Astrocyte of the cerebellum (primary cell): Measurements from ENCODE around the gene COMT.

Experiments
- DNase-seq: peaks from one replicate; pipeline ENCODE4 v3.0.0-alpha.2; 2011; ENCODE audit warnings: low read depth
- H3K4me3 ChIP-seq: 2 replicates; pipeline ENCODE4 v1.5.1; 2011; ENCODE audit warnings: mild to moderate bottlenecking, low read depth, low read length, moderate library complexity
- in situ Hi-C: cut with HindIII; loops from 2 replicates; pipeline ENCODE4 v1.10.0; 2017; ENCODE audit warnings: low sequenced_read_pairs
- TF ChIP-seq, protein P1 (sequence below): IDR thresholded peaks from 2 replicates; pipeline ENCODE4 v1.5.1; 2012; ENCODE audit warnings: low read length, low read depth, moderate library complexity, mild to moderate bottlenecking; ENCODE audit errors: missing control alignments

The COMT gene

DNA sequence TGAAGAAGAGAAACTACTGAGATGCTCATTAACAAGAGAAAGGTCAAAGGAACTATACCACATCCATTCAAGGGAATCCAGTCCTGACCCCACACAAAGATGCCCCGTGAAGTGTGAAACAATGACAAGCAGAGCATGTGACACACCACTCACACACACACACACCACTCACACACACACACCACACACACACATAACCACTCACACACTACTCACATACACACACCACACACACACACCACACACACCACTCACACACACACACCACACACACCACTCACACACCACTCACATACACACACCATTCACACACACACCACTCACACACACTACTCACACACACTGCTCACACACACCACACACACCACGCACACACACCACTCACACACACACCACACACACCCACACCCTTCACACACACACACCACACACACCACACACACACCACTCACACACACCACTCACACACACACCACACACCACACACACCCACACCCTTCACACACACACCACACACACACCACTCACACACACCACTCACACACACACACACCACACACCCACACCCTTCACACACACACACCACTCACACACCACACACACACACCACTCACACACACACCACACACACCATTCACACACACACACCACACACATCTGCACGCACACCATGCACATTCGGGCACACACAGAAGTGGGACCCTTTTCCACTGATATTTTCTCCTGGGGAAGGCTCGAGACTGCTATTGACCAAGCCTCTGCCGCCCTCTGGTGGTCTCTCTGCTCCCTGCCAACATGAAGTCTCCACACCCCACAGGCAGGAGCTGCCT lies 32.0 kb upstream of the COMT start:
- H3K4me3 ChIP-seq, result no peak overlapping the region
- DNase-seq, result peak; percentile 57
- TF ChIP-seq, protein P1, sequence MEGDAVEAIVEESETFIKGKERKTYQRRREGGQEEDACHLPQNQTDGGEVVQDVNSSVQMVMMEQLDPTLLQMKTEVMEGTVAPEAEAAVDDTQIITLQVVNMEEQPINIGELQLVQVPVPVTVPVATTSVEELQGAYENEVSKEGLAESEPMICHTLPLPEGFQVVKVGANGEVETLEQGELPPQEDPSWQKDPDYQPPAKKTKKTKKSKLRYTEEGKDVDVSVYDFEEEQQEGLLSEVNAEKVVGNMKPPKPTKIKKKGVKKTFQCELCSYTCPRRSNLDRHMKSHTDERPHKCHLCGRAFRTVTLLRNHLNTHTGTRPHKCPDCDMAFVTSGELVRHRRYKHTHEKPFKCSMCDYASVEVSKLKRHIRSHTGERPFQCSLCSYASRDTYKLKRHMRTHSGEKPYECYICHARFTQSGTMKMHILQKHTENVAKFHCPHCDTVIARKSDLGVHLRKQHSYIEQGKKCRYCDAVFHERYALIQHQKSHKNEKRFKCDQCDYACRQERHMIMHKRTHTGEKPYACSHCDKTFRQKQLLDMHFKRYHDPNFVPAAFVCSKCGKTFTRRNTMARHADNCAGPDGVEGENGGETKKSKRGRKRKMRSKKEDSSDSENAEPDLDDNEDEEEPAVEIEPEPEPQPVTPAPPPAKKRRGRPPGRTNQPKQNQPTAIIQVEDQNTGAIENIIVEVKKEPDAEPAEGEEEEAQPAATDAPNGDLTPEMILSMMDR, result peak; percentile 88
- in situ Hi-C loops, result no loop called here

- no peak overlapping the region for H3K4me3 ChIP-seq
- TF ChIP-seq, protein P1, result no peak
- in situ Hi-C loops, result no loop called here
- DNase-seq, result no peak
These were observed 31.3 kb upstream of the COMT start for GRCh38 chr22:19910180-19910744.

- in situ Hi-C loops, result no loop called here
- TF ChIP-seq, protein P1, result no peak
- no peak for DNase-seq
- H3K4me3 ChIP-seq, result no peak overlapping the region
These were observed 29.9 kb upstream of the COMT start for GRCh38 chr22:19911540-19912270.

GRCh38 chr22:19912271-19912999 lies 29.1 kb upstream of the COMT start:
- TF ChIP-seq, protein P1, result peak; percentile 20
- in situ Hi-C loops, result no loop called here
- H3K4me3 ChIP-seq, result no peak overlapping the region
- no peak for DNase-seq

- no peak overlapping the region for H3K4me3 ChIP-seq
- DNase-seq, result no peak
- in situ Hi-C loops, result no loop called here
- TF ChIP-seq, protein P1, result no peak
These were observed 28.1 kb upstream of the COMT start for GRCh38 chr22:19913337-19913936.
